ENCODE data around the gene TAPT1. TPM values are rescaled to one million over a fixed set of nuclear protein-coding genes. Genes with fewer than 3 reads are reported as not detected.
"Not testable (repeated sequence)": the region's sequence is repeated elsewhere in the genome, so short reads cannot be mapped to it uniquely, and the experiment has no call there.

Gene TAPT1
- total and polyA plus RNA-seq, 8 donors, result 7.3 to 27.7 (median 19.2) TPM

DNA sequence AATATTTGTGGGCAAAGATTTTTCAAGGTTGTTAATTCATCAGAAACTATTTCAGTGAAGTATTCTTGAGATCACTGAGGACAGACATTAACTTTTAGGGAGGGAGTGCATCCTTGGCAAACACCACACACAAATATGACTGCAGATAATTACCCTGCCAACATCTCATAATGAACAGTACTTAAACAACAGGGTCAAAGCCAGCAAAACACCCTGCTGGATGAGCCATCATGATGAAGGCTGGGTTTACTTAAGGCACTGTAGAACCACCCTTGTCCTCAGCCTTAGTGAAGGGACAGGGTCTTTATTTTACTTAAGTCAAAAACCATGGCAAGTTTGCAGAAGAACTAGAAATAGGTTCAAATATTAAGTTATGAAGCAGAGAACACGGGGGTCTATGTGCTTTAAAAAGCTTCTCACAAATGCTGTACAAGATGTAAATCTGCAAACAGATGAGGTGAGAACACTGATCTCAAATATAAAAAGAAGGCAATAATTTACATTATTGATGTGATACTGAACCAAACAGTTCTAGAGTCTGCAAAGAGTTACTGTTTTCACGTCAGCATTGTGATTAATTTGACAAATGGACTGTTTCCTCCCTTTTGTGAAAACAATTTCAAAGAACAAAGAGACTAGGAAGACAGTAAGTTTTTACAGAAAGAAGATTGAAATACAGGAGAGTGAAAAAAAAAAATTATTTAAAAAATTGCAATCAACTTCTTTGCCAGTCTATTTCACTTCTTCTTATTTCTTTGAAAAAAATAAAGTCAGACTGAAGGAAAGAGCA is 28.2 kb downstream of the TAPT1 start:
- Histone ChIP-seq H3K4me3 (no peak overlapping the region), H3K27me3 (no peaks in the 10 kb centered on the region), H3K9me3 (no peaks in the 10 kb centered on the region), H3K36me3 (no peaks in the 10 kb centered on the region), H3K4me1 (peaks cover 0 to 15% (median 6%) of the 10 kb centered on the region in 3 donors), H3K27ac (no peak overlapping the region)
- FAIRE-seq (no peak), DNase-seq (no peak), ATAC-seq (no peak)
- 67 to 71% methylated on average over 2 of the region's 2 CpGs for WGBS, 2 donors
- TF ChIP-seq, protein P1, sequence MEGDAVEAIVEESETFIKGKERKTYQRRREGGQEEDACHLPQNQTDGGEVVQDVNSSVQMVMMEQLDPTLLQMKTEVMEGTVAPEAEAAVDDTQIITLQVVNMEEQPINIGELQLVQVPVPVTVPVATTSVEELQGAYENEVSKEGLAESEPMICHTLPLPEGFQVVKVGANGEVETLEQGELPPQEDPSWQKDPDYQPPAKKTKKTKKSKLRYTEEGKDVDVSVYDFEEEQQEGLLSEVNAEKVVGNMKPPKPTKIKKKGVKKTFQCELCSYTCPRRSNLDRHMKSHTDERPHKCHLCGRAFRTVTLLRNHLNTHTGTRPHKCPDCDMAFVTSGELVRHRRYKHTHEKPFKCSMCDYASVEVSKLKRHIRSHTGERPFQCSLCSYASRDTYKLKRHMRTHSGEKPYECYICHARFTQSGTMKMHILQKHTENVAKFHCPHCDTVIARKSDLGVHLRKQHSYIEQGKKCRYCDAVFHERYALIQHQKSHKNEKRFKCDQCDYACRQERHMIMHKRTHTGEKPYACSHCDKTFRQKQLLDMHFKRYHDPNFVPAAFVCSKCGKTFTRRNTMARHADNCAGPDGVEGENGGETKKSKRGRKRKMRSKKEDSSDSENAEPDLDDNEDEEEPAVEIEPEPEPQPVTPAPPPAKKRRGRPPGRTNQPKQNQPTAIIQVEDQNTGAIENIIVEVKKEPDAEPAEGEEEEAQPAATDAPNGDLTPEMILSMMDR (IDR thresholded peaks at IDR 0.05), result no peak
- intact Hi-C loops (cut with DNase I), result loop anchor here in 1 of 3 donors (10.0 kb wide), 1 partner anchor 173 kb away; no protein-coding TSS in a partner anchor

DNA sequence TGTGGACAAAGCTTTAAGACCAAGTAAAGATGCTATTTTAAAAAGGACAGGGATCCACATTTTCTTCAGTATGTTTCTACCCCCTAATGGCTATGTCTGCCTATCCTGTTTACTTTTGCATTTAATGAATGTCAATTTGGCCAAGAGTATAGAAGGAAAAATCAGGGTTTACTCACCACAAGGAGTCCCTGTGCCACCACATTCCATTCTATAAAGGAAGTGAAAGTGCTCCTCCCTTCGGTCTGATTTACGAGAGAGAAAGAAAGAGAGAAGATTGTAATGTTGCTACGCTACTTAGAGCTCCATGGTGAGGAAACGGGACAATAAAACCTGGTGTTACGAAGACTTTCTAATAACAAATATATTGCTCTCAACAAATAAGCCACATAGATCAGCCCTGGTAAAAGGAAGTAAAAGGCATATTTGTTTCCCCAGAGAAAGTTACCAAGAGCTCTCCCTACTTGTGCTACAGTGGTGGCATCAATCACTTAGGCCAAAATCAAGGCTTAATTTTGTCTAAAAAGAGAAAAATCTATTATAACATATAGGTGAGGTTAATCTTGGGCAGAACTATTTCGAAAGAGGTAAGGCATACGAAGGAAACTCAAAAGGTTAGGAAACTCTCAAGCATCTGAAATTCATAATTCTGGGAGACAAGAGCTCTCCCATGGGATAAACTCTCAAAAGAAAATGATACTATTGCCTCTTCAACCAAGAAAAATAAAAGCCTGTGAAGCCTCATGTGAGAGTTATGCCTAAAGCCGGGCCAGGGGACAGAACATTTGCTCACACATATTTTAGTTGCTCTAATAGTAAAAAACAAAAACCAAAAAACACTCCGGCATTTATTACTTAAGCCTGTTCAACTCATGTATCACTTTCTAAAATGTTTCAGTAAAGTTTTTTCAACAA is 29.5 kb downstream of the TAPT1 start:
- Histone ChIP-seq H3K4me3 (no peak overlapping the region), H3K4me1 (peaks cover 0 to 22% (median 9%) of the 10 kb centered on the region in 3 donors), H3K9me3 (no peaks in the 10 kb centered on the region), H3K36me3 (no peaks in the 10 kb centered on the region), H3K27me3 (no peaks in the 10 kb centered on the region), H3K27ac (peak overlapping the region; percentile 29 to 67 (median 44))
- DNase-seq (peak in 1 of 6 donors; percentile 5), ATAC-seq (peak; percentile 49 to 87 (median 86)), FAIRE-seq (peak; percentile 92)
- TF ChIP-seq, protein P1 (IDR thresholded peaks at IDR 0.05), result no peak
- 70 to 72% methylated on average over 9 of the region's 9 CpGs for WGBS, 2 donors
- intact Hi-C loops (cut with DNase I), result loop anchor here in 1 of 3 donors (10.0 kb wide), 1 partner anchor 172 kb away; no protein-coding TSS in a partner anchor

- TF ChIP-seq, protein P1 (IDR thresholded peaks at IDR 0.05), result no peak
Measured at GRCh38 chr4:16195209-16195608, 31.1 kb downstream of the TAPT1 start.

GRCh38 chr4:16194798-16195197 is 31.5 kb downstream of the TAPT1 start:
- H3K4me3 ChIP-seq, H3K27ac ChIP-seq, H3K36me3 ChIP-seq, H3K27me3 ChIP-seq, FAIRE-seq, H3K9me3 ChIP-seq, ATAC-seq, DNase-seq: not testable (repeated sequence)
- 71 to 87% methylated on average over 4 of the region's 4 CpGs for WGBS, 2 donors
- intact Hi-C loops (cut with DNase I), result loop anchor here in 1 of 3 donors (10.0 kb wide), 1 partner anchor 170 kb away; no protein-coding TSS in a partner anchor
- peaks cover 0 to 22% (median 9%) of the 10 kb centered on the region in 3 donors for H3K4me1 ChIP-seq

More at GRCh38 chr4:16195209-16195608, 31.1 kb downstream of the TAPT1 start:
- peaks cover 0 to 5% (median 0%) of the 10 kb centered on the region in 3 donors for H3K36me3 ChIP-seq
- no peak overlapping the region for H3K4me3 ChIP-seq
- 36% methylated on average over 1 of the region's 1 CpG for WGBS, 2 donors
- no peak for FAIRE-seq
- H3K9me3 ChIP-seq, result no peaks in the 10 kb centered on the region
- intact Hi-C loops (cut with DNase I), result loop anchor here in 1 of 3 donors (10.0 kb wide), 1 partner anchor 170 kb away; no protein-coding TSS in a partner anchor
- peaks cover 0 to 22% (median 9%) of the 10 kb centered on the region in 3 donors for H3K4me1 ChIP-seq
- ATAC-seq, result no peak
- no peak overlapping the region for H3K27ac ChIP-seq
- H3K27me3 ChIP-seq, result no peaks in the 10 kb centered on the region
- no peak for DNase-seq

DNA sequence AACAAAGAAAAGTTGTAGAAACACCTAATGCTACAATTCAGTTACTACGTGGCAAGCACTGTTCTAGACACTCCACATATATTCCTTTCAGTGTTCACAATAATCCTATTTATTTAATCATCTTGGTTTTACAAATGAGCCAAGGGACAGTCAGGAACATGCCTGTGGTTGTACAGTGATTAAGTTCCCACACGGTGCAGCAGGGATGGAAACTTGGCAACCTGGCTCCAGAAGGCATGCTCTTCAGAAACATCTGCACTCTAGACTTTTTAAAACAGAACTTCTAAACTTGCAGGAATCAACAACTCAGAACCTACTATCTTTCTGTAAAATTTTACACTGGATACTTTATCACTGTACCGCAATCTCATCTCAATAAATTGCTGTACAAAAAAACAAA is 32.1 kb downstream of the TAPT1 start:
- Histone ChIP-seq H3K36me3 (peaks cover 0 to 15% (median 0%) of the 10 kb centered on the region in 3 donors), H3K27ac (no peak overlapping the region), H3K4me1 (peaks cover 0 to 22% (median 9%) of the 10 kb centered on the region in 3 donors), H3K9me3 (no peaks in the 10 kb centered on the region), H3K4me3 (no peak overlapping the region), H3K27me3 (no peaks in the 10 kb centered on the region)
- ATAC-seq, result peak in 1 of 4 donors; percentile 17
- DNase-seq, result no peak
- no peak for FAIRE-seq
- WGBS, 2 donors, result 60 to 67% methylated on average over 3 of the region's 3 CpGs
- TF ChIP-seq, protein P1 (IDR thresholded peaks at IDR 0.05), result no peak
- intact Hi-C loops (cut with DNase I), result loop anchor here in 1 of 3 donors (10.0 kb wide), 1 partner anchor 169 kb away; no protein-coding TSS in a partner anchor

All from pancreas (tissue), 10 donors.